Endometrium (tissue), 2 donors: ENCODE data around the gene DCHS2.

Experiments used
- FAIRE-seq: peaks from 2 replicates; lab custom pipeline; 2012; peaks lifted over from hg19 to GRCh38; lab: Jason Lieb, UNC
- donor health status: control.
- donor health status: control.

Gene DCHS2

DNA sequence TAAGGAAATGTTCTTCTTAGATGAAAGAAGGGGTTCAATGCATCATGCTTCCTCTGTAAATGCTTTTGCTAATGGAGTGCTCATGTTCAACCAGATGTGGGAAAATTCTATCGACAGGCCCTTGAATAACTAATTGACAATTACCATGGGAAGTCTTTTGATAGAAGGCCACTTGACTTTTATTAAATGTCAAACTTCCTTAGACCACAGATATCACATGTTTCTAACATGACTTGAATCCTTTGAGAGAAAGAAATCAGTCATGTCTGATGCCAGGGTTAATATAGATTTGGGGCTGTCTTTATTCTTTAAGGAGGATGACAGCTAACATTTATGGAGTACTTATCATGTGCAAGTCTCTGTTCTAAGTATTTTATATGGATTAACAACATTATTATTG, 280.1 kb downstream of the DCHS2 start:
- no peak for FAIRE-seq

DNA sequence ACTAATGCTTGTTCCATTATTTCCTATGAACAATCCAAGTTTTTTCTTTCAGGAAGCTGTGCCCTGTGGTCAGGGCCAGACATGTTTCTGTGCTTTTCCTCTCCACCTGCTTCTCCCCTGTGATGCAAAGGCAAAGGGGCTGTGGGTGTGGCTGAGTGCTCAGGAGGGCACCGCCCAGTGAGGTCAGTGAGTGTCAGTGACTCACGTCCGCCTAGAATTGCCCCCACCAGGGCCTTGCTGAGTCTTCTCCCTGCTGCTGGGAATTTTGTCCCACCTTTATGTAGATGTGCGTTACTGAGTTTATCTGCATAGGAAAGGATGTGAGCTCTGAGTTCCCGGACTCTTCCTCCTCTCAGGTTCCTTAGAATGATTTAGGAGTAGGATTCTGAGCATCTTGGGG, 283.2 kb downstream of the DCHS2 start:
- no peak for FAIRE-seq

DNA sequence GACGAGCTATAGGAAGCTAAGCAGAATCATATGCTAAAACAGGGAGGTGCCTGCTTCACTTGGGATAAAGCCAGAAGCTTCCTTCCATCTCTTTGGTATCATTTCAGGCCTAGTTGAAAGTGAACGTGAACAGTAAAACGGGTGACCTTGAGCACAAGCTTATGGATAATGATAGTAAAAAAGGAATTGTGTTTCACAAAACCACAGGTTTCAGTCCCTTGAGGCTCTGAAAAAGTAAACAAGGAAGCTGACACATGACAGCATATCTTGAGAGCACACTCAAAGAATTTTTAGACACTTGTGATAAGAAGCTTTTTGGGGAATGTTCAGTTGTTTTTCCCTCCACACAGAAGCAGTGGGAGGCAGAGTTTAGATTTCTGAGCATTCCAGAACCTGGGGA, 286.1 kb downstream of the DCHS2 start:
- FAIRE-seq = peak; percentile 65

DNA sequence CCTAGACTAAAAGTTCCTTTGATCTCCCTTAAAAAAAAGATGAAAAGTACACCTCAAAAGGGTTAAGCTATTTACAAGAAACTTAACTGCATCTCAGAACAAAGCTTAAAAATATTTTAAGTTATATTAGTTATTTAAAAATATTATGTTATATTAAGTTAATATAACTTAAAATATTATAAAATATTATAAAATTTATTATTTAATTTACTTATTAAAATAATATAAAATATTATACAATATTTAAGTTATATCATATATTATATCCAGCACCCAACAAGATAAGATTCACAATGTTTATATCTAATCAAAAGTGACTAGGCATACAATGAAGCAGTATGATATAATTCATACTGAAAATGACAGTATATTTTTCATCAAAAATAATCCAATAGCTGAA, 296.9 kb downstream of the DCHS2 start:
- no peak for FAIRE-seq

DNA sequence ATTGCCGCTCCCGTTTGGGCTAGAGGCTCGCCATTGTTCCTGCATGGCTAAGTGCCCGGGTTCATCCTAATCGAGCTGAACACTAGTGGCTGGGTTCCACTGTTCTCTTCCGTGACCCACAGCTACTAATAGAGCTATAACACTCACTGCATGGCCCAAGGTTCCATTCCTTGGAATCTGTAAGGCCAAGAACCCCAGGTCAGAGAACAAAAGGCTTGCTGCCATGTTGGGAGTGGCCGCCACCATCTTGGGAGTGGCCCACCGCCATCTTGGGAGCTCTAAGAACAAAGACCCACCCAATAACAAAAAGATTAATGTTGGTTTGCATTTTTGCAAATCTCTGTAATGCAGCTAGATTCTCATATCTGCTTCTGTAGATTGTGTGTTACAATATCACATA, 299.0 kb downstream of the DCHS2 start:
- no peak for FAIRE-seq

DNA sequence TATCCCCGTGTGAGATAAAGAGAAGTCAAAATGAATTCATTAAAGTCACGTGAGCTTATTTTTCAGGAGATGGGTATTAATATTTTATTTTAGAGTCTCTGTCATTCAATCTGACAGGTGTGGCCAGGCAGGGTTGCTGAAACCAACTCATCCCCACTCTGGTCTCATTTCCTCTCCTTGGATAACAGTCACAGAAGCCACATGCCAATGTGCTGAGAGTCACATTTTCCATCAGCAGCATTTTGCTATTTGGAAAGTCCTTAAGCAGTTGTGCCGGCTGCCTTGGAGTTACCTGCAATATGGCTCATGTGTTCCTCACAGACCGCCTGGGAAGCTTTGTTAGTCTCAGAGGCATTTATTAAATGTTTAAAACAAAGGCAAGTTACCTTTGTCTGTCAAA, 302.3 kb downstream of the DCHS2 start:
- FAIRE-seq = no peak

DNA sequence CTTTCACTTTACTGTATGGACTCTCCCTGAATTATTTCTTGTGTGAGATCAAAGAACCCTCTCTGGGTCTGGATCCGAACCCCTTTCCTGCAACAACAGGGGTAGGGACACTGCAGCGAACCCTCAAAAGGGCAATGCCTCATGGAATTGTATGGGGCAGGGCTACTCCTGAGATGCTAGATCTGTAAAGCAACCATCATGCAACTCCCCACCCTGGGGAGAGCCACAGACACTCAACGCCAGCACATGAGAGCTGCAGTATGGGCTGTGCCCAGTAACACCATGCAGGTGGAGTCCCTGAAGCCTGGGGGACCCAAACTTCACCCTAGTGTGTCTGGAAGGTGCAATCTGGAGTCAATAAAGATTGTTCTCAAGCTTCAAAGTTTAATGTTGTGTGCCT, 304.7 kb downstream of the DCHS2 start:
- no peak for FAIRE-seq

DNA sequence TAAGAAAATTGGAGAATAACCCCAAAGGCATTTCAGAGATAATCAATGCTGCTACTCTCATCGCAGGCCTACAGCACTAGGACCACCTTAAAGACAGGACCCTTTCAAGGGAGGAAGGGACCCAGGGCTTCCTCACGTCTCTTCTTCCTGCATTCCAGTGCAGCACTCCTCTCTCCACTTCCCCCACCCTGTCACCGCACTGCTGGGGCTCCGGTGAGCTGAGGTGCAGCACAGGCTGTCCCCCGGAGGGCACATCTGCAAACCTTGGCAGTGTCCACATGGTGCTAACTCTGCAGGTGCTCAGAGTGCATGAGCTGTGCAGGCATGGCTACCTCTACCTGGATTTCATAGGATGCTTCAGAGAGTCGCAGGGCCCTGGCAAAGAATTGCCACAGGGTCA, 305.6 kb downstream of the DCHS2 start:
- FAIRE-seq = no peak

DNA sequence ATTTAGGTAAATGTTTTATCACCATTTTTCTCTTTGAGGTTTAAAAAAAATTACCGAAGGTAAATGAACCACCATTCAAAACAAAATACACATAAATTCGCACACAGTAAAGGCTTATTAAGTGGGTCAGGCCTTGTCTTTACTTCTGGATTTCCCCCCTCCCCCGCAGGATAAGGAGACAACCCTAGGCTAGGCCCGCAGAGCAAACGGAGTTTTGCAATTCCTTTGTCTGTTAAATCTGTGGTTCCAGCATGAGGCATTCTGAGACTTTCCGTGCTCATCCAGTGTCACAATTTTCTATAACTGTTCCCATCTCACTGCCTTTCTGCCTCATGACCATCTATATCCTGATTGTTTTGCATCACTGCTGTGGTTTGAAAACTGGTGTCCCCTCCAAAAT, 307.4 kb downstream of the DCHS2 start:
- no peak for FAIRE-seq

DNA sequence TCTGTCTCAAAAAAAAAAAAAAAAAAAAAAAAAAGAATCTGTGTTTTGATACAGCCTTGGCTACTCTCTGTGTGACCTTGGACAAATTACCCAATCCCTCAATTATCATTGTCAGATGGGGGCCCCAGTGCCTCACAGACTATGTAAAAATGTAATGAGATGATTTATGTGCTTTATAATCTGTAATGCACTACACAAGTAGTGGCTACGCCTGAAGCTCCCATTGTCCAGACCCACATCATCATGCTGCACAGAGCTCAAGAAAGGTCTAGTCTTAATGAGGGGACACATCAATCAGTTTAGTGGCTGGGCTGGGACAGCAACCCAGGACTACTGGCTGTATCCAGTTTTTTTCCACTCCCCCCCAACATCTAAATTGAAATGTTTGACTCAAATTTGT, 308.3 kb downstream of the DCHS2 start:
- no peak for FAIRE-seq
